Vagina (tissue), 2 donors: ENCODE results near the gene FYCO1.

Experiments
- CTCF ChIP-seq, 3 experiments: fragments of 450-650 bp in 2 of 3; fragments of 200-600 bp in 1 of 3; sonication (generic) in 1 of 3; IDR thresholded peaks; one replicate each; pipeline ENCODE4 v1.5.1; 2017 to 2019; ENCODE audit warnings: antibody characterized with exemption in 3 of 3, mild to moderate bottlenecking in 2 of 3, moderate library complexity in 2 of 3
- POLR2A ChIP-seq, 2 donors: fragments of 450-650 bp; IDR thresholded peaks; one replicate each; pipeline ENCODE4 v1.6.1; 2017; ENCODE audit warnings: antibody characterized with exemption in 2 of 2, mild to moderate bottlenecking in 2 of 2, moderate library complexity in 2 of 2

- no peak for TF ChIP-seq CTCF (IDR thresholded peaks at IDR 0.05)
- TF ChIP-seq POLR2A (IDR thresholded peaks at IDR 0.05), result no peak
Measured at GRCh38 chr3:45942051-45942825, 53.4 kb downstream of the FYCO1 start.
